Measurements from ENCODE around the gene ADRB2.
"Not testable (repeated sequence)": the region's sequence is repeated elsewhere in the genome, so short reads cannot be mapped to it uniquely, and the experiment has no call there.

Gene ADRB2

GRCh38 chr5:148826053-148826738 is at the start of gene ADRB2:
TSS of gene ADRB2 (plus strand) at chr5:148826611. CDS start at chr5:148826832, 221 bp downstream.
- DNase-seq (ENCODE audit: low read depth) = peak; percentile 75

- peak; percentile 80 for DNase-seq (ENCODE audit: low read depth)
Measured at GRCh38 chr5:148776780-148777179, 49.6 kb upstream of the ADRB2 start.

GRCh38 chr5:148778882-148779281 is 47.5 kb upstream of the ADRB2 start:
- no peak for DNase-seq (ENCODE audit: low read depth)

DNA sequence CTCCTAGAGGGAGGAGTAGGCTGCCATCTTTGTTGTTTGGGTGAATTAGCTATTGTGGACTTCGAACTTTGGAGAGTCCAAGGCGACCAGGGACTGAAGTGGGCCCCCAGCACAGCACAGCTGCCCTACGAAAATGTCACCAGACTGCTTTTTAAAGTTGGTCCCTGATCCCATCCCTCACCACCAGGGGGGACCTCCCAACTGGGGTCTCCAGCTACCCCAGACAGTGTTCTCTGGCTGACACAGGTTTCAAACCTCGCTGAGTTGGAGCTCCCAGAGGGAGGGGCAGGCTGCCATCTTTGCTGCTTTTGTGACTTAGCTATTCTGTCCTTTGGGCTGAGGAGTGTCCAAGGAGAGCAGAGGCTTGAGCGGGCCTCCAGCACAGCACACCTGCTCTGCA is 45.7 kb upstream of the ADRB2 start:
- DNase-seq (ENCODE audit: low read depth) = no peak

DNA sequence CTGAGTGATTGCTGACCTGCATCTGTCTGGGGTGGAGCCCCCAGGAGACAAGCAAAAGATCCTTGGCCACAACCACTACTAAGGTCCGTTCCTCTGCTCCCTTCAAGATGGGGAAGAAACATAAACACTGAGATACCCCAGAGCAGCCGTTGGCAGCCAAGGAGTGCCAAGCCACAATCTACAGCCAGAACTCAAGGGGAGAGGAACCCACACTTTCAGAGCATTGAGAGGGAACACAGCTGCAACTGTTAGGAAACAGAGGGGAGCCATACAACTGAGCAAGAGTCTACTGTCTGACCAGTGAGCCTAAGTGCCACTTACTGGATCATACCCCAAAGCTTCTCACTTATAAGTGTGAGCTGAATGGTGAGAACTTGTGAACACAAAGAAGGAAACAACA is 44.6 kb upstream of the ADRB2 start:
- no peak for DNase-seq (ENCODE audit: low read depth)

GRCh38 chr5:148785223-148785622 is 41.2 kb upstream of the ADRB2 start:
- no peak for DNase-seq (ENCODE audit: low read depth)

GRCh38 chr5:148786456-148786855 is 40.0 kb upstream of the ADRB2 start:
- DNase-seq (ENCODE audit: low read depth) = no peak

GRCh38 chr5:148788636-148789035 is 37.8 kb upstream of the ADRB2 start:
- DNase-seq (ENCODE audit: low read depth) = no peak

GRCh38 chr5:148790545-148791333 is 35.7 kb upstream of the ADRB2 start:
- DNase-seq (ENCODE audit: low read depth) = no peak

GRCh38 chr5:148791334-148791667 is 35.1 kb upstream of the ADRB2 start:
- DNase-seq (ENCODE audit: low read depth) = no peak

DNA sequence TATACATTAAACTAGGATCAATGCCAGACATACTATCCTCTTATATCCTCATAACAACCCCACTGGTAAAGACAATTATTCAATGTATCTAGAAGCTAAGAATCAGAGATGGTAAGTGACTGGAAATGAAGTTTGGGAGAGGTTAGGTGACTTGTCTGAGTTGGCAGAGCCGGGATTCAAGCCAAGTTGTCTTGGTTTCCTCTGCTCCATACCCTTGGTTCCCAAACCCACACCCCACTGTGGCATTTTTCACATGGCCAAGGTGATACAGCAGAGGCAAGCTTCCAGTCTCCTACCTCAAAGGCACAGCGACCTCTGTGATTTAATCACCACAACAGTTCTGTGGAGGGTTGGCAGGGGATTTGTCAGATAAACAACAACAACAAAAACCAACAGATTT is 34.7 kb upstream of the ADRB2 start:
- DNase-seq (ENCODE audit: low read depth) = no peak

- no peak for DNase-seq (ENCODE audit: low read depth)
Measured at GRCh38 chr5:148792744-148793143, 33.7 kb upstream of the ADRB2 start.

DNA sequence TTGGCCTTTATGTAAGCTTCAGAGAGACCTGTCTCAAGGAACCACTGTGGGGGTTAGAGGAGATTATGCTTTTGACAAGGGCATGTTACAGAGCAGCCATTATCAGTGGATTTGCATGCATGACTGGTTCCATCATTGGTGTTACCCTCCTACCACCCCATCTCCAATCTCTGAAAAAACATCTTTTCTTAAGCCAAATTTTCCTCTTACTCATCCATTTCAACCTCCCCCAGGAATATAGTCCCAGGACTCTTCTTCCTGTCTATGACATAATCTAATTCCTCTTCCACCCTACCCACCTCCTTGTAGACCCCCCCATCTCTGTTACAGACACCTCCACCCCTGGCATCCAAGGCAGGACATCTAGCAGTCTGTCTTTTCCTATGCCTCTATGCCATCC is 33.1 kb upstream of the ADRB2 start:
- no peak for DNase-seq (ENCODE audit: low read depth)

- no peak for DNase-seq (ENCODE audit: low read depth)
Measured at GRCh38 chr5:148794275-148794674, 32.1 kb upstream of the ADRB2 start.

GRCh38 chr5:148794729-148795561 is 31.5 kb upstream of the ADRB2 start:
- DNase-seq (ENCODE audit: low read depth) = no peak

DNA sequence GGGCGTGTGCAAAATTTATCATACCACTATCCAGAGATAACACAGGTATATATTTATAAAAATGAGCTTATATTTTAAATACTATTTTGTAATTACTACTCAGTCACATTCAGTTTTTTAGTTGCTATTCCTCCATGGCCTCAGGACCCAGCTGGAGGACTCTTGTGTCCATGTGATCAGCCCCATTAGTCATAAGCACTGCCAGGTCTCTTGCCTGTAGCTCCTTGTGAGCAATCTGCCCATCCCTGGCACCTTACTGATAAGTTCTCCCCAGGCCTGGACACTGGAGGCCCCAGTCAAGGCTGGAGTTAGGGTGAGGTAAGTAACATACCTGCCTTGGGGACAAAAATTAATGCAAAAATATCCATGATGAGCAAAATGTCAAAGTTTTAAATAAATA is 29.5 kb upstream of the ADRB2 start:
- DNase-seq (ENCODE audit: low read depth) = no peak

DNA sequence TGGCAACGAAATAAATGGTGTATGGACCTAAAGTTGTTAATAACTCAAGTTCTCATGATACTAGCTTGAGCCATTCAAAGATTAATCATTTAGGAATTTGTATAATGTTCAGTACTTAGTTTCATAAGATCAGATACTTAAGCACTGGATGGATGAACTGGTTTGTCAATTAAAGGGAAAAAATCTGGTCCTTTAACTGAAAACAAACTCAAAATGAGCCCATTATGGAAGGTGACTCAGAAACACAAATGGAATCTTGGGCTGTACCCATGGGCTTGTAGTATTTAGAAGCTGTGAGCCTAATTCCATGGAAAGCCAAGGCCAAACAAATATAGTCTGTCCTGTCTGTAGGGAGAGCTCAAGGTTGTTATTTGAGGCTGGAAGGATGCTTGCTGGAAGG is 27.6 kb upstream of the ADRB2 start:
- no peak for DNase-seq (ENCODE audit: low read depth)

GRCh38 chr5:148799737-148800527 is 26.5 kb upstream of the ADRB2 start:
- DNase-seq (ENCODE audit: low read depth) = no peak

DNA sequence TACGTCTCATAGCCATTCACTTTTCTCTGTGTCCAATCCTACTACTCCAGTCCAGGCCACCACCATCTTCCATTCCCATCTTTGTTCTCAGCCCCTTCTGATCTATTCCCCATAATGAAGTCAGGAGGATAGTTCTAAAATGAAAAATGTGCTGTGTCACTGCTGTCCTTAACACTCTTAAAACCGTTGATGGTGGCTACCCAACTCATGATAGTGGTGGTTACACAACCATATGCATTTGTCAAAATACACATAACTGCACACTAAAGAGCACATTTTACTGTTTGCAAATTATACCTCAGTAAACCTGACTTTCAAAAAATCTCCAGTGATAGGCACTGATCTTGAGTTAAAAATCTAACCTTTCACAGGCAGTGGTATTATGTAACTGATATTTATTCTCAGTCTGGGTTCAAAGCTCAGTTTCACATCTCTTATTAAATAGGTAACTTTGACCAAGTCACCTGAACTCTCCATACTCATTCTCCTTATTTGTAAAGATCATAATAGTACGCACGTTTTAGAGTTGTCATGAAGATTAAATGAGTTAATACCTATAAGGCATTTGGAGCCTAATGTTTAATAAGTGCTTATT is 24.6 kb upstream of the ADRB2 start:
- DNase-seq (ENCODE audit: low read depth) = no peak

- not testable (repeated sequence) for DNase-seq (ENCODE audit: low read depth)
Measured at GRCh38 chr5:148803451-148803850, 23.0 kb upstream of the ADRB2 start.

DNA sequence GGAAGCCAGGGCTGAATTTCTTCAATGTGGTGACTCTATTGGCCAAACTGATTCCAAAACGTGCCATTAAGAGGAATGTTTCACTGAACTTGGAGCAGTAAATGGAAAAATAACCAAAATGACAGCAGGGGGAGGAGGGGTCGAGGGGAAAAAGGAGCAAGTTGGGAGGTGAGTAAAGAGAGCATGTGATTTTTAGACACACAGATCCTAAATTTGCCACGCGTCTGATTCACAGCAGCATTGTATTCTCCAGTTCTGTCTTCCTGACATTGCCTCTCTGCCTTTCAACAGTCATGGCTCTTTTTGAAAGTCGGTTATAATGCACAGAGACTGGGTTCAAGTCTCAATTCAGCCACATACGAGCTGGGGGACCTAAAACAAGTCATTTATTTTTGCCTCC is 22.0 kb upstream of the ADRB2 start:
- DNase-seq (ENCODE audit: low read depth) = no peak

Measured in HS-5 (cell line).